Endothelial cell of umbilical vein (primary cell): ENCODE data around the gene PPP6R1. TPM values are rescaled to one million over a fixed set of nuclear protein-coding genes. Genes with fewer than 3 reads are reported as not detected.

Experiments used
- BruUV-seq: library from RNA; stranded (reverse); fragments of 400-500 nt; replicated peaks from 2 replicates; lab custom pipeline; 2021; lab: Mats Ljungman, UMichigan
- CTCF ChIA-PET: fragments of 300-600, 350-600 bp; sonication (Branson Sonifier 250); formaldehyde crosslinking; loops from one replicate; lab custom pipeline; 2021; ENCODE audit warnings: antibody characterized with exemption, inconsistent platforms; lab: Charles Lee
- POLR2A ChIA-PET: fragments of 300-600, 350-600 bp; sonication (Branson Sonifier 250); formaldehyde crosslinking; loops from one replicate; lab custom pipeline; 2021; ENCODE audit warnings: antibody characterized with exemption, inconsistent platforms; lab: Charles Lee
- DNase-seq: peaks from one replicate; pipeline ENCODE4 v3.0.0-alpha.2; 2011; ENCODE audit warnings: low read depth, low spot score
- FAIRE-seq: peaks from 2 replicates; lab custom pipeline; 2011; peaks lifted over from hg19 to GRCh38; lab: Jason Lieb, UNC
- H2AFZ ChIP-seq: 2 replicates; pipeline ENCODE4 v1.6.0; 2012; ENCODE audit warnings: low read depth, low read length, control low read depth, inconsistent platforms
- H3K27ac ChIP-seq: 2 replicates; pipeline ENCODE4 v1.5.1; 2011; ENCODE audit warnings: low read depth, mild to moderate bottlenecking, control low read depth, low read length, moderate library complexity; ENCODE audit not compliant: insufficient read depth
- H3K27me3 ChIP-seq, 2 experiments: 2 replicates each; pipeline versions ENCODE4 v1.6.0 to v1.6.1; 2011; ENCODE audit warnings: low read length in 2 of 2, mixed read lengths in 1 of 2; ENCODE audit not compliant: control insufficient read depth in 2 of 2, insufficient read depth in 2 of 2
- H3K36me3 ChIP-seq, 2 experiments: 2 replicates in 1 of 2; 3 replicates in 1 of 2; pipeline ENCODE4 v1.5.1; 2011; ENCODE audit warnings: low read length in 2 of 2, mild to moderate bottlenecking in 1 of 2, moderate library complexity in 1 of 2; ENCODE audit not compliant: control insufficient read depth in 2 of 2, insufficient read depth in 2 of 2; ENCODE audit errors: extremely low read depth in 1 of 2
- H3K4me1 ChIP-seq: 3 replicates; pipeline ENCODE4 v1.5.1; 2011; ENCODE audit warnings: mild to moderate bottlenecking, low read length; ENCODE audit not compliant: control insufficient read depth, insufficient read depth; ENCODE audit errors: extremely low read depth
- H3K4me2 ChIP-seq: 2 replicates; pipeline ENCODE4 v1.6.1; 2011; ENCODE audit warnings: low read length, control low read depth, mixed read lengths; ENCODE audit not compliant: insufficient read depth
- H3K4me3 ChIP-seq, 3 experiments: fragments of 200-600 bp in 1 of 3; sonication (generic), shearing (Covaris generic) in 1 of 3; replicated peaks in 1 of 3; 2 replicates each; pipeline ENCODE4 v1.5.1; 2011 to 2016; ENCODE audit warnings: control low read depth in 3 of 3, low read length in 3 of 3, mild to moderate bottlenecking in 2 of 3, inconsistent platforms in 1 of 3, low read depth in 1 of 3, moderate library complexity in 1 of 3; ENCODE audit not compliant: insufficient read depth in 1 of 3
- H3K79me2 ChIP-seq: 2 replicates; pipeline ENCODE4 v1.6.0; 2012; ENCODE audit warnings: low read length, inconsistent platforms; ENCODE audit not compliant: control insufficient read depth, insufficient read depth
- H3K9ac ChIP-seq: replicated peaks from 2 replicates; pipeline ENCODE3; 2011; ENCODE audit warnings: low read length, control low read depth; ENCODE audit not compliant: insufficient read depth; ENCODE audit errors: extremely low read depth
- H3K9me1 ChIP-seq: replicated peaks from 3 replicates; pipeline ENCODE4 v1.6.0; 2011; ENCODE audit warnings: mild to moderate bottlenecking, low read length; ENCODE audit not compliant: control insufficient read depth, insufficient read depth; ENCODE audit errors: extremely low read depth
- H3K9me3 ChIP-seq: replicated peaks from 2 replicates; pipeline ENCODE4 v1.5.1; 2012; ENCODE audit warnings: low read length, inconsistent platforms; ENCODE audit not compliant: control insufficient read depth, insufficient read depth
- H4K20me1 ChIP-seq: replicated peaks from 2 replicates; pipeline ENCODE3; 2011; ENCODE audit warnings: mild to moderate bottlenecking, low read length; ENCODE audit not compliant: control insufficient read depth, insufficient read depth; ENCODE audit errors: extremely low read depth
- EZH2 ChIP-seq: IDR thresholded peaks from 2 replicates; pipeline ENCODE4 v1.6.1; 2012; ENCODE audit warnings: borderline replicate concordance, low read depth, mild to moderate bottlenecking, moderate library complexity, low read length, inconsistent platforms; ENCODE audit not compliant: severe bottlenecking
- FOS ChIP-seq: IDR thresholded peaks from 2 replicates; pipeline ENCODE4 v1.6.1; 2011; ENCODE audit warnings: mild to moderate bottlenecking, low read length, moderate library complexity, borderline replicate concordance; ENCODE audit not compliant: insufficient read depth
- GATA2 ChIP-seq: IDR thresholded peaks from 2 replicates; pipeline ENCODE4 v1.7.0; 2011; ENCODE audit warnings: low read depth, mild to moderate bottlenecking, moderate library complexity, mixed read lengths, low read length; ENCODE audit not compliant: insufficient read length, insufficient read depth
- JUN ChIP-seq: IDR thresholded peaks from 2 replicates; pipeline ENCODE4 v1.6.1; 2011; ENCODE audit warnings: borderline replicate concordance, low read depth; ENCODE audit not compliant: insufficient read length, insufficient read depth
- MYC ChIP-seq: IDR thresholded peaks from one replicate; pipeline ENCODE4 v1.6.1; 2011; ENCODE audit warnings: mild to moderate bottlenecking, low read depth, low read length
- POLR2A ChIP-seq: IDR thresholded peaks from 2 replicates; pipeline ENCODE4 v1.6.1; 2012; ENCODE audit warnings: low read depth, mild to moderate bottlenecking, control low read depth, low read length
- POLR2AphosphoS5 ChIP-seq: IDR thresholded peaks from 2 replicates; pipeline ENCODE4 v1.6.1; 2012; ENCODE audit warnings: low read depth, mild to moderate bottlenecking, control low read depth, low read length, moderate library complexity; ENCODE audit not compliant: insufficient read depth
- dilution Hi-C: fragments of 300-500 bp; cut with MboI; formaldehyde crosslinking; loops from one replicate; pipeline ENCODE4 v1.15.0; 2019; ENCODE audit warnings: low sequenced_read_pairs; ENCODE audit not compliant: extremely low pct_ligation_motif_present
- intact Hi-C: fragments of 100-400 bp; cut with micrococcal nuclease; formaldehyde crosslinking; loops from one replicate; pipeline ENCODE4 v1.10.0; 2022
- polyA plus RNA-seq, 4 experiments: library from polyadenylated mRNA; depleted of rRNA in 3 of 4; stranded (reverse) in 3 of 4; unstranded in 1 of 4; fragments of >200 nt; gene quantifications; 2 replicates each; pipeline versions ENCODE4 v1.2.1 to v1.2.3, GENCODE V29; 2011 to 2012; ENCODE audit warnings: missing spikeins in 1 of 4
- total RNA-seq: library from RNA; stranded (reverse); gene quantifications from 2 replicates; pipeline ENCODE4 v1.2.3, GENCODE V29; 2021
- TF ChIP-seq, protein P1 (sequence below), 2 donors: IDR thresholded peaks; 1 replicate in 1 of 2; 2 replicates in 1 of 2; pipeline ENCODE4 v1.5.1; 2011; ENCODE audit warnings: low read length in 2 of 2, mild to moderate bottlenecking in 2 of 2, moderate library complexity in 2 of 2, control low read depth in 1 of 2, inconsistent platforms in 1 of 2, low read depth in 1 of 2; ENCODE audit not compliant: insufficient read depth in 1 of 2; ENCODE audit errors: extremely low read depth in 1 of 2
- TF ChIP-seq, protein P2 (sequence below): IDR thresholded peaks from 2 replicates; pipeline ENCODE4 v1.6.1; 2011; ENCODE audit not compliant: insufficient read depth, insufficient read length

The PPP6R1 gene
- total and polyA plus RNA-seq, 2 donors (not counting 3 experiments of a cell fraction or from before 2014, with no cell fraction given) = 35.7 to 71.8 TPM

DNA sequence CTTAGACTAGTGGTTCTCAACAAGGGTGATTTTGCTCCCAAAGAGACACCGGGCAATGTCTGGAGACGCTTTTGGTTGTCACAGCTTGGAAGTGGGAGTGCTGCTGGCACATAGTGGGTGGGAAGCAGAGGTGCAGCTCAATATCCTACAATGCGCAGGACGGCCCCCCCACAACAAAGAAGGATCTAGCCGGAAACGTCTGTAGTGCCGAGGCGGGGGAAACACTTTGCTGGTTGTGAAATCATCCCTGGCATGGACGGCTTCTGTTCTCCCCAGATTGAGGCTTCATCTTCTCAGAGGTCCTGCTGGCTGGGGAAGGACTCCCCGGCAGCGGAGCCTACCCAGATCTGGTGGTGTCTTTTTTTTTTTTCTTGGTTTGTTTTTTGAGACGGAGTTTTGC lies 65.3 kb downstream of the PPP6R1 start:
- Histone ChIP-seq H3K4me2 (no peak overlapping the region), H3K79me2 (no peaks in the 10 kb centered on the region), H3K36me3 (no peaks in the 10 kb centered on the region), H3K27me3 (no peaks in the 10 kb centered on the region), H3K27ac (no peak overlapping the region), H4K20me1 (no peaks in the 10 kb centered on the region), H2AFZ (no peak overlapping the region), H3K9me1 (no peaks in the 10 kb centered on the region), H3K9ac (no peak overlapping the region), H3K4me3 (no peak overlapping the region), H3K9me3 (no peaks in the 10 kb centered on the region), H3K4me1 (peaks cover 4% of the 10 kb centered on the region)
- no peak for FAIRE-seq
- dilution Hi-C loops (no loop called here), intact Hi-C loops (no loop called here)
- no peak for DNase-seq
- POLR2A ChIA-PET = no interaction called here
- CTCF ChIA-PET = interaction anchor here (0.6 to 1.2 kb wide), 6 partner anchors 10 to 244 kb away, joined by 3 to 4 read pairs (median 3); partner anchors contain the start of genes DNAAF3 and SYT5
- BruUV-seq = no TSS peak
- TF ChIP-seq, protein P1, sequence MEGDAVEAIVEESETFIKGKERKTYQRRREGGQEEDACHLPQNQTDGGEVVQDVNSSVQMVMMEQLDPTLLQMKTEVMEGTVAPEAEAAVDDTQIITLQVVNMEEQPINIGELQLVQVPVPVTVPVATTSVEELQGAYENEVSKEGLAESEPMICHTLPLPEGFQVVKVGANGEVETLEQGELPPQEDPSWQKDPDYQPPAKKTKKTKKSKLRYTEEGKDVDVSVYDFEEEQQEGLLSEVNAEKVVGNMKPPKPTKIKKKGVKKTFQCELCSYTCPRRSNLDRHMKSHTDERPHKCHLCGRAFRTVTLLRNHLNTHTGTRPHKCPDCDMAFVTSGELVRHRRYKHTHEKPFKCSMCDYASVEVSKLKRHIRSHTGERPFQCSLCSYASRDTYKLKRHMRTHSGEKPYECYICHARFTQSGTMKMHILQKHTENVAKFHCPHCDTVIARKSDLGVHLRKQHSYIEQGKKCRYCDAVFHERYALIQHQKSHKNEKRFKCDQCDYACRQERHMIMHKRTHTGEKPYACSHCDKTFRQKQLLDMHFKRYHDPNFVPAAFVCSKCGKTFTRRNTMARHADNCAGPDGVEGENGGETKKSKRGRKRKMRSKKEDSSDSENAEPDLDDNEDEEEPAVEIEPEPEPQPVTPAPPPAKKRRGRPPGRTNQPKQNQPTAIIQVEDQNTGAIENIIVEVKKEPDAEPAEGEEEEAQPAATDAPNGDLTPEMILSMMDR (IDR thresholded peaks at IDR 0.05; ENCODE audit: extremely low read depth in 1 of 2, insufficient read depth in 1 of 2, low read depth in 1 of 2, low read length in 2 of 2) = no peak
- no peak for TF ChIP-seq JUN
- no peak for TF ChIP-seq POLR2A
- no peak for TF ChIP-seq GATA2
- TF ChIP-seq FOS = no peak
- TF ChIP-seq EZH2 = no peak
- TF ChIP-seq, protein P2, sequence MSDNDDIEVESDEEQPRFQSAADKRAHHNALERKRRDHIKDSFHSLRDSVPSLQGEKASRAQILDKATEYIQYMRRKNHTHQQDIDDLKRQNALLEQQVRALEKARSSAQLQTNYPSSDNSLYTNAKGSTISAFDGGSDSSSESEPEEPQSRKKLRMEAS = no peak
- TF ChIP-seq MYC = no peak
- TF ChIP-seq POLR2AphosphoS5 = no peak
